ENCODE measurements around the gene SND1.

- no peak for TF ChIP-seq POLR2A (IDR thresholded peaks at IDR 0.05)
- TF ChIP-seq CTCF (IDR thresholded peaks at IDR 0.05): no peak
Measured at GRCh38 chr7:127761196-127761595, 109.2 kb downstream of the SND1 start.

Measured in esophagus squamous epithelium (tissue), 4 donors.